ENCODE data around the gene IRF2BP1.

Gene IRF2BP1

GRCh38 chr19:45866400-45867176, 19.4 kb downstream of the IRF2BP1 start:
- DNase-seq = no peak
- TF ChIP-seq GATA1 (IDR thresholded peaks at IDR 0.05; ENCODE audit: low read depth, low read length) (no peak), POLR2A (IDR thresholded peaks at IDR 0.05; ENCODE audit: low read length) (no peak)

GRCh38 chr19:45865269-45865948, 20.5 kb downstream of the IRF2BP1 start:
- no peak for DNase-seq
- TF ChIP-seq GATA1 (IDR thresholded peaks at IDR 0.05; ENCODE audit: low read depth, low read length) = no peak
- no peak for TF ChIP-seq POLR2A (IDR thresholded peaks at IDR 0.05; ENCODE audit: low read length)

- no peak for DNase-seq
- no peak for TF ChIP-seq POLR2A (IDR thresholded peaks at IDR 0.05; ENCODE audit: low read length)
- no peak for TF ChIP-seq GATA1 (IDR thresholded peaks at IDR 0.05; ENCODE audit: low read depth, low read length)
Measured at GRCh38 chr19:45864629-45865082, 21.3 kb downstream of the IRF2BP1 start.

- no peak for TF ChIP-seq GATA1 (IDR thresholded peaks at IDR 0.05; ENCODE audit: low read depth, low read length)
- peak; percentile 70 to 73 for DNase-seq
Measured at GRCh38 chr19:45863840-45864628, 21.9 kb downstream of the IRF2BP1 start, which contains the start of gene FOXA3. FOXA3 (plus strand) TSS chr19:45864326; CDS start chr19:45864457, 131 bp downstream.

- TF ChIP-seq GATA1 (IDR thresholded peaks at IDR 0.05; ENCODE audit: low read depth, low read length) = no peak
- no peak for TF ChIP-seq POLR2A (IDR thresholded peaks at IDR 0.05; ENCODE audit: low read length)
- no peak for DNase-seq
Measured at GRCh38 chr19:45863335-45863839, 22.6 kb downstream of the IRF2BP1 start.

DNA sequence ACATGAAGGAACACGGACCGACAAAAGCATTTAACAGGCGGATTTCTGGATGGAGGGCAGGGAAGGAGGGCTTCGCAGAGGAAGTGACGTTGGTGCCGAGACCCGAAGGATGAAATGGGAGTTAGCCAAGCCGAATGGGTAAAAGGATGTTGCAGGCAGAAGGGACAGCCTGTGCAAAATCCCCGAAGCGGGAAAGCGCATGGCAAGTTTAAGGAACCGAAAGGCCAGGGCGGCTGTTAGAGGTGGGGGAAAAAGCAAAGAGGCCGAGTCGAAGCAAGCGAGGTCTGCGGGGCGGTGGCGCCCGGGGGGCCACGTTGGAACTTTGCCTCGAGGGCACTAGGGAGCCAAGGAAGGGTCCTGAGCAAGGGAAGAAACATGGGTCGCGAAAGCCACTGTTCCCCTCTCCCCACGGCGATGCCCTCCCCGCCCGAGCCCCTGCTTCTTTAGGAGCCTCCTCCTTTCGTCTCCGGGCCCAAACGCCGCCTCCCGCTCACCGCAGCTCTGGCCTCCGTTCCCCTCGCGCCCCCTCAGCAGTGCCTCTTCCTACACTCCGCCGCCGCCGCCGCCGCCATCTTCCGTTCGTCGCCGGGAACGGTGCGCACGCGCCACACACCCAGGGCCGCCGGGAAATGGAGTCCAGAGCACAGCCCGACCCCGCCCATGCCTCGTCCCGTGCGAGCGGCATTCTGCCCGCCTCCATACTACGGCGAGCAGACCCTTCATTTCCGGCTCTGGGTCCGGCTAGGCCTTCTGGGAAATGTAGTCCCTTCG, 23.2 kb downstream of the IRF2BP1 start, which contains the start of gene SYMPK:
Gene SYMPK, minus strand, starts transcription at position 584 of the 771 bp plus-strand sequence. CDS start 8,652 bp downstream, outside the sequence.
- TF ChIP-seq GATA1 (IDR thresholded peaks at IDR 0.05; ENCODE audit: low read depth, low read length) (no peak), POLR2A (IDR thresholded peaks at IDR 0.05; ENCODE audit: low read length) (peak; percentile 69)
- peak; percentile 99 for DNase-seq

GRCh38 chr19:45862271-45862563, 23.7 kb downstream of the IRF2BP1 start:
- DNase-seq = no peak
- TF ChIP-seq POLR2A (IDR thresholded peaks at IDR 0.05; ENCODE audit: low read length) (no peak), GATA1 (IDR thresholded peaks at IDR 0.05; ENCODE audit: low read depth, low read length) (no peak)

DNA sequence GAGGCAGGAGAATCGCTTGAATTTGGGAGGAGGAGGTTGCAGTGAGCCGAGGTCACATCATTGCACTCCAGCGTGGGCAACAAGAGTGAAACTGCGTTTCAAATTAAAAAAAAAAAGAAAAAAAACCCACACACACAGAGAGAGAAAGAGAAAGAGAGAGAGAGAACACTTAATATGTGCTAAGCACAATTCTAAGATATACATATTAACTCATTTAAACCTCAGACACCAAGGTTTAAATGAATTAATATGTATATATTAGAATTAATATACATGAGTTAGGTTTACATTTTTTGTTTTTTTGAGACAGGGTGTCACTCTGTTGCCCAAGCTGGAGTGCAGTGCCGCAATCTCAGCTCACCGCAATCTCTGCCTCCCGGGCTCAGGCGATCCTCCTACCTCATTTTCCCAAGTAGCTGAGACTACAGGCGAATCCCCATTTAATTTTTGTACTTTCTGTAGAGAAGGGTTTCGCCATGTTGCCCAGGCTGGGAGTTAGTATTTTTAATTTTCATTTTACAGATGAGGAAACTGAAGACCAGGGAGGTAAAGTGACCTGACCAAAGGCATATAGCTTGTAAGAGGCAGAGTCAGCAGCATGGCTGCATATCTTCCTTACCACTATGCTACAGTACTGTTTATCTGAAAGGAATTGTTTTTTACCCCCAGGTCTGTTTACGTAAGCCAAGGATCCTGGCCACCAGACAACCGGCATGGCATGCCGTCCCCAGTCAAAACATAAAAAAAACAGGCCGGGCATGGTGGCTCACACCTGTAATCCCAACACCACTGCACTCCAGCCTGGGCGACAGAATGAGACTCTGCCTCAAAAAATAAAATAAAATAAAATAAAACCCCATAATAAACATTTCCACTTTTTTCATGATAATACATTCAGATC, 25.3 kb downstream of the IRF2BP1 start:
- DNase-seq = no peak
- TF ChIP-seq POLR2A (IDR thresholded peaks at IDR 0.05; ENCODE audit: low read length) = no peak
- no peak for TF ChIP-seq GATA1 (IDR thresholded peaks at IDR 0.05; ENCODE audit: low read depth, low read length)

DNA sequence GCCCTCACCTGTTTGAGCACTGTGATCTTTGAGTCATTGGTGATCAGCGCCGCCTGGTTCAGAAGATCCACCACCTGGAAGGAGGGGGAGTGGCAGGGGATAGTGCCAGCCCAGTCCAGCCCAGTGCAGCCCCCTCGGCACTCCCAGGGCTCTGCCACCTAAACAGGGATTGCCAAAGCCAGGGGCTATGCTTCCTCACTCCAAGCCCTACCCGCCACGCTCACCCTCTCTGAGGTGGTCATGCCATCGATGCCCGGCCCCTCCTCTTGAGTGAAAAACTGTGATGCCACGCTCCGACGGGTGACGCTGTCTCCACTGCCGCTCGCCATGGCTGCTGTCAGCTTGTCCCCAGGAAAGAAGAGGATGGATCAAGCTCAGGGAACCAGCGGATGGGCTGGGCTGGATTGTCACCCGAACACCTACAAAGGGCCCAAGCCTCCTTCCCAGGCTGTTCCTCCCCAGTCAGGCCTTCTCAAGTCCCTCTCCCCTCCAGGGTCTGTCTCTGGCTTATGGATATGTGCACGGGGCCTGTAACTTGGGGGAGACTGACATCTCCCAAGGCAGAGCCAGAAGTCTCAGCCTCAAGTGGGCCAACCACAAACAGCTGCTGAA, 31.7 kb downstream of the IRF2BP1 start:
- TF ChIP-seq POLR2A (IDR thresholded peaks at IDR 0.05; ENCODE audit: low read length) (no peak), GATA1 (IDR thresholded peaks at IDR 0.05; ENCODE audit: low read depth, low read length) (no peak)
- no peak for DNase-seq

DNA sequence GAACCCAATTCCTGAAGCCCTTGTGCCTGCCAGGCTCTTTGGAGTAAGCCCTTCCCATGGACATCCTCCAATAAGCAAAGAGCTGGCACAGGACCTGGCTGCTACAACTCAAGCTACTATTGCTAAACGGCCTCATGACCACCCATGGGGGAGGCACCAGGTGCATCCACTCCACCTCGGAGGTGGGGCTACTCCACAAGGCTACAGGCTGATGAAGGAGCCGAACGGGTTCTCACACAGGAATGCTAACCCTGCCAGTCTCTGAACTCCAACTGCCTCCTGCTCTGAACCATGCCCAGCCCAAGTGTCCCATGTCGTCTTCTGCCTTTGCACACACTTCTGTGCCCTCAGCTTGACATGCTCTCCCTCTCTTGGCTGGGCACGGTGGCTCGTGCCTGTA, 33.0 kb downstream of the IRF2BP1 start:
- TF ChIP-seq GATA1 (IDR thresholded peaks at IDR 0.05; ENCODE audit: low read depth, low read length) (no peak), POLR2A (IDR thresholded peaks at IDR 0.05; ENCODE audit: low read length) (no peak)
- DNase-seq = no peak

GRCh38 chr19:45852145-45852750, 33.7 kb downstream of the IRF2BP1 start:
- TF ChIP-seq POLR2A (IDR thresholded peaks at IDR 0.05; ENCODE audit: low read length) = no peak
- TF ChIP-seq GATA1 (IDR thresholded peaks at IDR 0.05; ENCODE audit: low read depth, low read length) = no peak
- no peak for DNase-seq

Measured in erythroblast (primary cell).